Sigmoid colon (tissue), 7 donors: ENCODE results near the gene SPPL2B. TPM values are rescaled to one million over a fixed set of nuclear protein-coding genes. Genes with fewer than 3 reads are reported as not detected.

Source experiments
- DNase-seq: peaks from one replicate; pipeline ENCODE4 v3.0.0-alpha.2; 2019
- H3K27ac ChIP-seq, 4 donors: fragments of 200-600 bp; sonication (generic); one replicate each; pipeline ENCODE4 v1.5.1; 2016 to 2019; ENCODE audit warnings: mild to moderate bottlenecking in 1 of 4
- H3K27me3 ChIP-seq, 3 donors: fragments of 200-600 bp; sonication (generic); one replicate each; pipeline ENCODE4 v1.5.1; 2019; ENCODE audit warnings: mild to moderate bottlenecking in 1 of 3
- H3K36me3 ChIP-seq, 4 donors: fragments of 200-600 bp; sonication (generic); one replicate each; pipeline ENCODE4 v1.5.1; 2016 to 2019
- H3K4me1 ChIP-seq, 4 donors: fragments of 200-600 bp; sonication (generic); one replicate each; pipeline ENCODE4 v1.5.1; 2017 to 2019
- H3K4me3 ChIP-seq, 4 donors: fragments of 200-600 bp; sonication (generic); one replicate each; pipeline ENCODE4 v1.5.1; 2017 to 2019; ENCODE audit warnings: mild to moderate bottlenecking in 2 of 4, moderate library complexity in 1 of 4
- H3K9me3 ChIP-seq, 4 donors: fragments of 200-600 bp in 3 of 4; sonication (generic) in 3 of 4; one replicate each; pipeline versions ENCODE4 v1.5.1 to v1.6.1; 2013 to 2019
- CTCF ChIP-seq, 4 experiments: fragments of 450-650 bp in 3 of 4; fragments of 200-600 bp in 1 of 4; IDR thresholded peaks; one replicate each; pipeline ENCODE4 v1.5.1; 2016 to 2019; ENCODE audit warnings: antibody characterized with exemption in 4 of 4, mild to moderate bottlenecking in 3 of 4, moderate library complexity in 2 of 4
- EP300 ChIP-seq, 4 donors: sonication (generic); formaldehyde crosslinking; IDR thresholded peaks; one replicate each; pipeline ENCODE4 v1.6.1; 2017; ENCODE audit warnings: antibody characterized with exemption in 4 of 4
- POLR2A ChIP-seq, 2 donors: fragments of 450-650 bp; IDR thresholded peaks; one replicate each; pipeline ENCODE4 v1.6.1; 2016; ENCODE audit warnings: antibody characterized with exemption in 2 of 2, mild to moderate bottlenecking in 2 of 2, moderate library complexity in 2 of 2
- POLR2AphosphoS5 ChIP-seq, 4 donors: sonication (generic); formaldehyde crosslinking; IDR thresholded peaks; one replicate each; pipeline ENCODE4 v1.6.1; 2017; ENCODE audit warnings: antibody characterized with exemption in 4 of 4
- WGBS, 2 donors: extraction: QIAGEN DNeasy Blood & Tissue Kit; methylation state at CpG; one replicate each; pipeline ENCODE4 v1.1.7; 2013; 5-methylcytosine and 5-hydroxymethylcytosine counted together
- intact Hi-C: fragments of 100-400 bp; cut with DNase I; formaldehyde crosslinking; loops from one replicate; pipeline ENCODE4 v1.15.1; 2023
- polyA plus RNA-seq, 3 donors: library from polyadenylated mRNA; stranded (reverse); fragments of 200-250 nt; gene quantifications; one replicate each; pipeline ENCODE4 v1.2.3, GENCODE V29; 2013
- total RNA-seq, 4 donors: library from RNA; depleted of rRNA; stranded (reverse); fragments of >200 nt; gene quantifications; one replicate each; pipeline ENCODE4 v1.1.0, GENCODE V29; 2016
- donor health status: healthy with polysubstance abuse.
- donor health status: Bipolar disorder and iron deficiency.
- donor health status: healthy.

The SPPL2B gene
- total and polyA plus RNA-seq, 7 donors = 6.0 to 145 (median 17.1) TPM

- Histone ChIP-seq H3K4me3 (no peak overlapping the region), H3K9me3 (no peaks in the 10 kb centered on the region), H3K4me1 (peaks cover 0 to 66% (median 59%) of the 10 kb centered on the region in 4 donors), H3K36me3 (peaks cover 0 to 5% (median 0%) of the 10 kb centered on the region in 4 donors), H3K27me3 (no peaks in the 10 kb centered on the region), H3K27ac (peak overlapping the region in 2 of 4 donors; percentile 1 to 10)
- TF ChIP-seq EP300 (IDR thresholded peaks at IDR 0.05) (no peak), POLR2AphosphoS5 (IDR thresholded peaks at IDR 0.05) (no peak), POLR2A (IDR thresholded peaks at IDR 0.05) (no peak), CTCF (IDR thresholded peaks at IDR 0.05) (no peak)
- intact Hi-C loops = no loop called here
- 19 to 73% methylated on average over 10 of the region's 10 CpGs for WGBS, 2 donors
- no peak for DNase-seq
These were observed 1.8 kb downstream of the SPPL2B start for GRCh38 chr19:2330255-2330631.

- intact Hi-C loops = no loop called here
- H3K9me3 ChIP-seq = no peaks in the 10 kb centered on the region
- TF ChIP-seq EP300 (IDR thresholded peaks at IDR 0.05) (no peak), POLR2AphosphoS5 (IDR thresholded peaks at IDR 0.05) (peak in 1 of 4 donors; percentile 33), CTCF (IDR thresholded peaks at IDR 0.05) (no peak), POLR2A (IDR thresholded peaks at IDR 0.05) (peak in 1 of 2 donors; percentile 77)
- no peak overlapping the region for H3K4me3 ChIP-seq
- no peaks in the 10 kb centered on the region for H3K27me3 ChIP-seq
- H3K4me1 ChIP-seq = peaks cover 0 to 66% (median 59%) of the 10 kb centered on the region in 4 donors
- DNase-seq = no peak
- WGBS, 2 donors = 16 to 60% methylated on average over 20 of the region's 20 CpGs
- peaks cover 0 to 1% (median 0%) of the 10 kb centered on the region in 4 donors for H3K36me3 ChIP-seq
- H3K27ac ChIP-seq = peak overlapping the region in 2 of 4 donors; percentile 1 to 10
These were observed 2.3 kb downstream of the SPPL2B start for GRCh38 chr19:2330632-2331284.

GRCh38 chr19:2331601-2332246 lies 3.2 kb downstream of the SPPL2B start:
- Histone ChIP-seq H3K4me3 (no peak overlapping the region), H3K4me1 (peaks cover 0 to 62% (median 56%) of the 10 kb centered on the region in 4 donors), H3K27ac (peak overlapping the region in 2 of 4 donors; percentile 20 to 47), H3K27me3 (no peaks in the 10 kb centered on the region), H3K9me3 (no peaks in the 10 kb centered on the region), H3K36me3 (no peaks in the 10 kb centered on the region)
- 21 to 51% methylated on average over 12 of the region's 12 CpGs for WGBS, 2 donors
- intact Hi-C loops = no loop called here
- no peak for TF ChIP-seq POLR2AphosphoS5 (IDR thresholded peaks at IDR 0.05)
- no peak for TF ChIP-seq CTCF (IDR thresholded peaks at IDR 0.05)
- TF ChIP-seq POLR2A (IDR thresholded peaks at IDR 0.05) = no peak
- no peak for TF ChIP-seq EP300 (IDR thresholded peaks at IDR 0.05)
- DNase-seq = no peak

- WGBS, 2 donors = 13 to 27% methylated on average over 17 of the region's 17 CpGs
- H3K4me1 ChIP-seq = peaks cover 0 to 54% (median 48%) of the 10 kb centered on the region in 4 donors
- intact Hi-C loops = no loop called here
- no peaks in the 10 kb centered on the region for H3K9me3 ChIP-seq
- H3K4me3 ChIP-seq = no peak overlapping the region
- no peak for TF ChIP-seq POLR2AphosphoS5 (IDR thresholded peaks at IDR 0.05)
- TF ChIP-seq CTCF (IDR thresholded peaks at IDR 0.05) = no peak
- no peak for TF ChIP-seq POLR2A (IDR thresholded peaks at IDR 0.05)
- no peak for TF ChIP-seq EP300 (IDR thresholded peaks at IDR 0.05)
- no peaks in the 10 kb centered on the region for H3K36me3 ChIP-seq
- no peak for DNase-seq
- peak overlapping the region in 2 of 4 donors; percentile 21 to 47 for H3K27ac ChIP-seq
- H3K27me3 ChIP-seq = no peaks in the 10 kb centered on the region
These were observed 4.0 kb downstream of the SPPL2B start for GRCh38 chr19:2332341-2333026.
